T-helper 2 cell (primary cell): ENCODE measurements around the gene S100B.

ENCODE experiments used
- DNase-seq, 5 experiments: peaks; one replicate each; pipeline versions ENCODE4 v3.0.0 to v3.0.0-alpha.2; 2012 to 2022

The S100B gene

DNA sequence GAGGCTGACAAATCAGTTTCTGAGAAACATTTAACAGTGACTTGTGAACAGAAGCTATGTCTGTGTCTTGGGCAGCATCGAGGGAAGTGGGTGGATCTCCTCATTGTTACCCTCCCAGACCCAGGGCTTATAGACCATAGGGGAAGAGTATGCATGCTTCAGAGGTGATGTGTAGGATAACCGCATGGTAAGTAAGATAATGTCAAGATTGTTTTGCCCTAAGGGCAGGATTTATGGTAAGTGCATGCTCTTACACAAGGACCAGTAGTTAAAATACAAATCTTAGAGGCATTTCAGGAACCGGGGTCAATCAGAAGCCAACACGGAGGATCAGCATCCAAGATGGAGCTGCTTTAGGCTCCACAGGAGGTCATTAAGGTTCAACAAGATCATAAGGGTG, 22.8 kb upstream of the S100B start:
- no peak for DNase-seq

DNA sequence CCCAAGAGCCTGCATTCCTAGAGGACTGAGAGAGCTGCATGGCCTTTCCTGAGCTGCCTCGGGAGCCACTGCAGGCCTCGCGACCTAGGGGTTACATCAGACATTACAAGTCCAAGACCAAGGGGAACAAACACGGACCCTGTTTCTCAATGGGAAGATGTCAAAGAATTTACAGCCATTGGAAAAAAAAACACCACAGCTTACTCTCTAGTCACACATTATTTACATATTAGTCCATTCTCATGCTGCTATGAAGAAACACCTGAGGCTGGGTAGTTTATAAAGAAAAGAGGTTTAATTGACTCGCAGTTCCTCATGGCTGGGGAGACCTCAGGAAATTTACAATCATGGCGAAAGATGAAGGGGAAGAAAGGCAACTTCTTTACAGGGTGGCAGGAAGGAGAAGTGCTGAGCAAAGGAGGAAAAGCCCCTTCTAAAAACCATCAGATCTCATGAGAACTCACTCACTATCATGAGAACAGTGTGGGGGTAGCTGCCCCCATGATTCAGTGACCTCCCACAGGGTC, 22.2 kb upstream of the S100B start:
- DNase-seq, result no peak

DNA sequence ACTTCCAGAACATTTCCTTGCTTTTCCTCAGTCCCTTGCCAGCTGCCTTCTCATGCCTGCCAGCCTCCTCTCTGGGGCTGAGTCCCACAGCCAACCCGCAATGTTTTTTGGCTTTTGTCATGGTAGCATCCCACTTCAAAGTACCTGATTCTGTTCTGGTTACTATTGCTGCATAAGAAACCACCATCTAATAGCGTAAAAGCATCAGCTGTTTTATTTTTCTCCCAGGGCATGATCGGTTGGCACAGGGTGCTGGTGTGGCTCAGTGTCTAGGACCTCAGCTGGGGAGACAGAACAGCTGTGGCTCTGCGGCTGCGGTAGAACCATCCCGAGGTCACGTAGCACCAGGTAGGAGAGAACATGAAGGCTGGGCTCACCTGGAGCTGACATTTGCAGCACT, 21.7 kb upstream of the S100B start:
- DNase-seq, result peak in 1 of 5 experiments; percentile 50

DNA sequence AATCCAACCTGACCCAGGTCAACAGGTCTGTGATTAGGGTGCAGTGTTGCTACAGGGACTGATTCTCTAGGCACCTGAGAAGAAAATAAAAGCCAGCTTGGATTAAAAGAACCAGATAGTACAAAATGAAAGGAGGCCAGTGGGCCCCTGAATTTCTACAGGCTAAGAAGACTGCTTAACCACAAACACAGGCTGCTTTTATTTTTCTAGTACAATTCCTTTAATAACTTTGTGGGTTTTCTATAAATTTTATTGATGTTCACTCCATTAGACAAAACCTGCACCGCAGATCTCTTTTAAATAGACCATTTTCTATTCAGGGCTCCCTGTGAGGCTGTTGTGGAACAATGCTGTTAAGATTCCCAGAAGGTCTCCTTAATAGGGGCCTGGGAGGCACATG, 20.9 kb upstream of the S100B start:
- DNase-seq, result no peak

DNA sequence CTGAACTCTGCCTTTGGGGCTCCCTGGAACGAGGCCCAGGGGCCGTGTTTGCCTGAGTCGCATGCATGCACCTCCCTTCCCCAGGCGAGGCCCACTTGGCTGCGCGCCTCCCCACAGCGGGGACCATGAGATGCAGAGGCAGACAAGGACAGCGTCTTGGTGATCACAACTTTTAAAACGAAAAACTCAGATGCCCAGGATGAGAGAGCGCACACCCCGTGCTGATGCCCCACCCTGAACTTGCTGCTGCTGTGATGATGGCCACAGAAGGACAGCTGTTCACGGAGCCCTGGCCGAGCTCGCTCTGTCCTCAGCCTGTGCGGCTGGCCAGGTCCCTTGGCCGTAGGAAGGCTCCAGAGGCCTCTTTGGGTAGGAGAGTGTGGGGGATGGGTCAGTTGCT, 19.2 kb upstream of the S100B start:
- no peak for DNase-seq

DNA sequence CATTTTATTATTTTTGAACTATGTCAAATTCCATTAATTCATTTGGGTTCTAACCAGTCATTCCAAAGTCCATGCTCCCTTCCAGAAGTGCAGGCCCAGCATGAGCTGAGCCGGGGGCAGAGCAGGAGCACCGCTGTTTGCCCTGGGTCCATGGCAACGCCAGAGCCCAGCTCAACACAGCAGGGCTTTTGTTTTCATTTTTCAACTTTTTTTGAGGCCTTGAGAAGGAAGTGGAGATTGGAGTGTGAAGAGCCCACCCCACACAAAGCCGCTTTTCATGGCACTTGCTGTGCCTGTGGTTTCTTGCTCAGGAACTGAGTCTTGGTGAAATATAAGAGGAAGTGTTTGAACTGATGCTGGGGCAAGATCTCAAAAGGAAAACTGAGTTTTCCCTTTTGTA, 17.3 kb upstream of the S100B start:
- DNase-seq, result peak in 1 of 5 experiments; percentile 84

DNA sequence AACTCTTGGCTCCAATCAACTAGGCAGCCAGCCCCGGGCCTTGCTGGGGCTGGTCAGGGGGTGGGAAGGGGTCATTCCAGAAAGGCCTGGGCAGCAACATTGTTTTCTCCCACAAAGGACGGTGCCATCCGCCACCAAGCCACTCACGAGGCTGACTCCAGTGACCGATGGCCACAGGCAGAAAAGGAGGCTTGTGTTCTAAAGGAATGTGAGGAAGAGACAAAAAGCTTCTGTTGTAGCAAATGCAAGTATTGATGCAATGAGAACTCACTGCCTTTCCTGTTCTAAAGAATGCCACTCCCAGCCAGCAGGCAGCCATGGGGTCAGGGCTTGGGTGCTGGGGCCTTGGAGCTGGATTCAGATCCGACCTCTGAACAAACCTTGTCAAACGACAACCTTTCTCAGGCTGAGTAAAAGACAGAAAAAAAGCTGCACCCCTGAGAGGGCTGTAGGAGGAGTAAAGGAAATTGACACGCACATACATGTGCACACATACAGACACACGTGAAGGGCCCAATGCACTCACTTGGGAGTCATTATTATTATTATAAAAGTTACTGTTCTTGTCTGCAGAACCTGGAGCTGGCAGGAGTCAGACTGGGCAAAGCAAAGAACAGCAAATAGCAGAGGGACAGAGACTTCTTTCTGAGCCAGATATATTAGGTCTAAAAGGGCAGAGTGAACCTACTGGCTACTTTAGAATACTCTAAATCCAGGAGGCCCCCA, 16.7 kb upstream of the S100B start:
- DNase-seq, result peak in 1 of 5 experiments; percentile 20

DNA sequence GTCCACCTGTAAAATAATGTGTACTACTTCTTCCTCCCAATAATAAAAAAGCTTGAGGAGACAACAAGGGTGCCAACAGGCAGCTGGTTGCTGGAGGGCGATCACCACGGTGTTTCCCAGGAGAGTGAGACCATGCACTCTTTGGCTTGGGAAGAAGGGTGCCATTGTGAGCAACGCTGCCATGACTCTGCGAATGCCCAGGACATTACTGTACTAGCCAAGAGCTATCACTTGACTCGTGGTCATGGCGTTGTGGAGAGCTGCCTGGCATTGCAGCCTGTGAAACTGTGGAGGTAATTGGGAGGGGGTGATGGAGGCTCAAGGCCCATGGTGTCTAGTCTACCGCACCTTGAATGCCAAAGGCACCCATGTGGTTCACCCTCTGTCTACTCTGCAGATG, 16.0 kb upstream of the S100B start:
- no peak for DNase-seq

DNA sequence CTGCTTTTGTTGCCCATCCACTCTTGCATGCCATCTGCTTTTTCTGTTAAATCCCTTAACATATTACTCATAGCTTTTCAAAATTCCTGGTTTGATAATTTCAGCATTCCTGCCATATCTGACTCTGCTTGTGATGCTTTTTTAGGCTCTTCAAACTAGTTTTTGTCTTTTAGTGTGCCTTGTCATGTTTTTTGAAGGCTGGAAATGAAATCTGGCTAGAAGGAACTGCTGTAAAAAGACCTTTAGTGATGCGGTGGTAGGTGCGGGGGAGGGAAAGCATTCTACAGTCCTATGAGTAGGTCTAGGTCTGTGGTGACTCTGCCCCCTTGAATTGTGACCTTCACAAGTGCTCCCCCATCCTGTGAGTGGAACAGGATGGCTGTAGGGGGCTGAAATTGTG, 15.0 kb upstream of the S100B start:
- DNase-seq, result no peak

DNA sequence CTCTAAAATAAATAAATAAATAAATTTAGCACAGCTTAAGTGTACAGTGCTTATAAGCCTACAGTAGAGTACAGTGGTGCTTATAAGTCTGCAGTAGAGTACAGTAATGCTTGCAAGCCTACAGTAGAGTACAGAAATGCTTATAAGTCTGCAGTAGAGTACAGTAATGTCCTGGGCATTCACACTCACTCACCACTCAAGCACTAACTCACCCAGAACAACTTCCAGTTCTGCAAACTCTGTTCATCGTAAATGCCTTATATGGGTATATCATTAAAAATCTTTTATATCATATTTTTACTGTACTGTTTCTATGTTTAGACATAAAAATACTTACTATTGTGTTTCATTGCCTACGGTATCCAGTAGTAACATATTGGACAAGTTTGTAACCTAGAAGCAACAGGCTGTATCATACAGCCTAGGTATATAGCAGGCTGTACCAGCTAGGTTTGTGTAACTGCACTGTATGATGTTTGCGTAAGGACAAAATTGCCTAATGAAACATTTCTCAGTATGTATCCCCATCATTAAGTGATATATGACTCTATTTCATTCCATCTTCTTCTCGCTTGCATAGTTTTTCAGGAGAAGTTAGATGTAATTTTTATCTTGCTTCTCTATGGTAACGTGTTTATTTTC, 14.0 kb upstream of the S100B start:
- DNase-seq, result no peak

DNA sequence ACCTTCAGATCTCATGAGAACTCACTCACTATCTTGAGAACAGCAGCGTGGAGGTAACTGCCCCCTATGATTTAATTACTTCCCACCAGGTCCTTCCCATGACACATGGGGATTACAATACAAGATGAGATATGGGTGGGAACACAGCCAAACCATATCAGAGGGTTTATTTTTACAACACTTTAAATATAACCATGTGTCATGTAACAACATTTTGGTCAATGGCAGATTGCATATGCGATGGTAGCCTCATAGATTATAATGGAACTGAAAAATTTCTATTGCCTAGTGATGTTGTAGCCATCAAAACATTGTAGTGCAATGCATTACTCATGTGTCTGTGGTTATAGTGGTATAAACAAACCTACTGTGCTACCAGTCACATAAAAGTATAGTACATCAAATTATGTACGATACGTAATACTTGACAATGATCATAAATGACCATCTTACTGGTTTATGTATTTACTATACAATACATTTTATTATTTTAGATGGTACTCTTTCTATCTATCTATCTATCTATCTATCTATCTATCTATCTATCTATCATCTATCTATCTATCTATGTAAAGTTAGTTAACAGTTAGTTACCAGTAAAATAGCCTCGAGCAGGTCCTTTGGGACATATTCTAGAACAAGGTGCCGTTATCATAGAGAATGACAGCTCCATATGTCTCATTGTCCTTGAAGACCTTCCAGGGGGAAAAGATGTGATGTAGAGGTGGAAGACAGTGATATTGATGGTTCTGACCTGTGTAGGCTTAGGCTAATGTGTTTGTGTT, 12.6 kb upstream of the S100B start:
- DNase-seq, result no peak

DNA sequence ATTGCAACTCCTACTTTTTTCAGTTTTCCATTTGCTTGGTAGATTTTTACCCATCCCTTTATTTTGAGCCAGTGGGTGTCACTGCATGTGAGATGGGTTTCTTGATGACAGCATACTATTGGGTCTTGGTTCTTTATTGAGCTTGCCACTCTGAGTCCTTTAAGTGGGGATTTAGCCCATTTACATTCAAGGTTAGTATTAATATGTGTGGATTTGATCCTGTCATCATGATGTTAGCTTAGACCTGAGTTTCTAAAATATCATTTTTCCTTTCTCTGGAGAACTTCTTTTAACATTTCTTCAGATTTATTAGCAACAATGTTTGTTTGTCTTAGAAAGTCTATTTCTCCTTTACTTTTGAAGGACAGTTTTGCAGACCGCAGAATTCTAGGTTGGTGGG, 11.8 kb upstream of the S100B start:
- DNase-seq, result no peak

DNA sequence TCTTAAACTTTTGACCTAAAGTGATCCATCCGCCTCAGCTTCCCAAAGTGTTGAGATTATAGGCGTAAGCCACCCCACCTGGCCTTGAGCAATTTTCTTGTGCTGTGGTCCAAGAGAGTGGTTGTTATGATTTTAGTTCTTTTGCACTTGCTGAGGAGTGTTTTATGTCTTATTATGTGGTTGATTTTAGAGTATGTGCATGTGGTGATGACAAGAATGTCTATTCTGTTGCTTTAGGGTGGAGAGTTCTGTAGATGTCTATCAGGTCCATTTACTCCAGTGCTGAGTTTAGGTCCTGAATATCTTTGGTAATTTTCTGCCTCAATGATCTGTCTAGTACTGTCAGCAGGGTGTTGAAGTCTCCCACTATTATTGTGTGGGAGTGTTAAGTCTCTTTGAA, 11.2 kb upstream of the S100B start:
- DNase-seq, result no peak

DNA sequence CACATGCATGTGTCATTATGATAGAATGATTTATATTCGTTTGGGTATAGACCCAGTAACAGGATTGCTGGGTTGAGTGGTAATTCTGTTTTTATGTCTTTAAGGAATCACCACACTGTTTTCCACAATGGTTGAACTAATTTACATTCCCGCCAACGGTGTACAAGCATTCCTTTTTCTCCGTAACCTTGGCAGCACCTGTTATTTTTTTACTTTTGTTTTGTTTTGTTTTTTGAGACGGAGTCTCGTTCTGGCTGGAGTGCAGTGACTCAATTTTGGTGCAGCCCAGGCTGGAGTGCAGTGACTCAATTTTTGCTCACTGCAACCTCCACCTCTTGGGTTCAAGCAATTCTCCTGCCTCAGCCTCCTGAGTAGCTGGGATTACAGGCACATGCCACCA, 8.5 kb upstream of the S100B start:
- DNase-seq, result no peak

DNA sequence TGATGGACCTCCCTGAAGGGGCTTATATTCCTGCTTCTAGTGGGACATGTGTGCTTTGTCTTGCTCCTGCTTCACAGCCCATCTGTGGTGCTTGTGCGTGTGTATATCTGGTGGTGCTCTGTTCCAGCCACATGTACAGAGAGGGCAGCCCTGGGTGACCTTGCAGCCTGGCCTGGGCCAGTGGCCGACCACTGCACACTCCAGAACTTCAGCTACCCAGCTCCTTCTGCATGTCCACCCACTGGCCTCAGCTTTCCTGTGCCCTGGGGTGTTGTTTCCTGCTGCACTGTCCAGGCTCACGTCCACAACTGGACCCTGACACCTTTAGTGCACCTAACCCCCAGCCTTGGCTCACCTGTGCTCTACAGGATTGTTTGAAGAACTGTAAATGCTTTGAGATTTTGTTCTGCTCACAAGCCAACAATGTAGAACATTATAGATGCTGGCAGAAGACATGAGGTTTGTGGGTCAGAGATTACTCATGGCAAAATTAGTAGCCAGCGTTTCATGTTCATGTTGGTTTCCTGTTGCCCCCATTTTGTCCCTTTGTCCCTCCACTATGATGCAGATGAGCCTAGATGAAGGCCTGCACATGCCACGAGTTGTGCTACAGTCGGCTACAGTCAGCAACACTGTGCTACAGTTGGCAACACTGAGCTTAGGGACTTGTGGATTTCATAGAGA, 5.3 kb upstream of the S100B start:
- DNase-seq, result no peak

DNA sequence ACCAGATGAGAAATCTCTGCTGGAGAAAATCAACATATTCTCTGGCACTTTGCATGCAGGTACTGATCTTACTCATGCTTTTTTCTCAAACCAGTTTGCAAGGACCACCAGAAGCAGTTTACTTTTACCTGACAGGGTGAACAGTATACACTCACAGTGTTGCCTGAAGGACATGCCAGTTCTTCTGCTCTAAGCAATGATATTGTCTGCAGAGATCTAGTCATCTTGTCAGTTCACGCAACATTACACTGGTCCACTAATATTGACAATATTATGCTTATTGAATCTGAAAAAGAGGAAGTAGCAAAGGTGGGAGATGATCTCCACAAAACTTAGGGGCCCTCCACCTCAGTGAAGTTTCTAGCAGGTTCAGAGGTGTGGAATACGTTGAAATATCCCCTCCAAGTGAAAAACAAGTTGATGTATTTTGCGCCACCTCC, 3.8 kb upstream of the S100B start:
- no peak for DNase-seq

DNA sequence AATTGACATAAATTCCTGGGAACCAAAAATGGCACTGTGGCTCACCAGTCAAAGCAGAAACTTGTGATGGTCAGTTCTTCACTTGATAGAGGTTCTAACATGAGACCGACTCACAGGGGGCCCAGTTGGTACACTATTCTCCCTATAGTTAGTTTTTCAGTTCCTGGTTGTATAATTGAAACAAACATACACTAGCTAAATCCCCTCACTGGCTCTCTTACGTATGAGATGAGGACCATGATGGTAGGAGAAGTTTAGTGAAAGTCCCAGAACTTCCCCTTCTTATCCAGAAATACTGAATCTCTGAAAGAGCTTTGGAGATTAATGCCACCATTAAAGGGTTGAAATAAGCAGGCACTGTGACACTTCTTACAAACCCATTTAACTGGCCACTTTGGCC, 2.8 kb upstream of the S100B start:
- no peak for DNase-seq

DNA sequence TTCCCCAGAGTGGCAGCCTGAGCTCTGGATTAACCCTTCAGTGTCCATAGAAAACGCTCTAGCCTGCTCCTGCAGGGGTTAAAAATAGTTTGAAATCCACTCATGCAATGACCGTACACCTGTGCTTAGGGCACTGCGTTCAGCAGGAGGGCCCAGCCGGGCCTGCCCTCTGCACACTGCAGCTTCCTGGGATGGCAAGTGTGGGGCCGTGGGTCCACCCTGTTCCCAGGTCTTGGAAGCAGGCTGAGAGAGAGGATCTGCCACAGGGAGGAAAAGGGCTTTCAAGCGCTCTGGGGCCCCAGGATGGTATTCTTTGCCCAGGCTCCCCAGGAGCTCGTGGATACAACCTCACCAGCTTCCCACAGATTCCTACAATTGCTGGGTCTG, 1.5 kb upstream of the S100B start:
- no peak for DNase-seq

DNA sequence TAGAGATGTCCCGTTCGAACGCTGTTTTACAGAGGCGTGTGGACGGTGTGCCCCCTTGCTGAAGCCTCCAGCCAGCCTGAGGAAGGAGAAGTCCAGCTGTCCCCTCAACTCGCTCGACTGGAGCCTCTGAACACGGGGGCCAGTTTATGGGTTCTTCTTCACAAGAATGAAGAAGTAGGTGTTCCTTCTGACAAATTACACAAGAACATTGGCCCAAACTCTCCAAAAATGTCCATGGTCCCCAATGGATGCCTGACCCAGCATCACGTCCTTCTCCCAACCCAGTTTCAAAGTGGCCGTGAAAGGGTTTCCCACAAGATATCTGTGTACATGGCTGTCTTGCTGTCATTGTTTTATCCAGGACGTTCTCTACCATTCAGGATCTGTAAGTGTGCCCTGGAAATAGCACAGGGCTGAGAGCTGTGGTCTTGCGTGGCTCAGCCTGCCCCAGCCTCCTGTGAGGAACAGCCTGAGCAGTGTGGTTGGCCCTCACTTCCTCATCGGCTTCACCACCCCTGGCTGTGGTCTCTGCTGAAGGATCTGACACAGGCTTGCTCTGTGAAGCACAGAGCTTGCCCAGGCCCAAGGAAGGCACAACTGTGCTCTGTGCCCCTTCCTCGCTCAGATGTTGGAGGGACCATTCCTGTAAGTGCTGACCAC, 1.0 kb upstream of the S100B start:
- DNase-seq, result peak in 2 of 5 experiments; percentile 51 to 80

DNA sequence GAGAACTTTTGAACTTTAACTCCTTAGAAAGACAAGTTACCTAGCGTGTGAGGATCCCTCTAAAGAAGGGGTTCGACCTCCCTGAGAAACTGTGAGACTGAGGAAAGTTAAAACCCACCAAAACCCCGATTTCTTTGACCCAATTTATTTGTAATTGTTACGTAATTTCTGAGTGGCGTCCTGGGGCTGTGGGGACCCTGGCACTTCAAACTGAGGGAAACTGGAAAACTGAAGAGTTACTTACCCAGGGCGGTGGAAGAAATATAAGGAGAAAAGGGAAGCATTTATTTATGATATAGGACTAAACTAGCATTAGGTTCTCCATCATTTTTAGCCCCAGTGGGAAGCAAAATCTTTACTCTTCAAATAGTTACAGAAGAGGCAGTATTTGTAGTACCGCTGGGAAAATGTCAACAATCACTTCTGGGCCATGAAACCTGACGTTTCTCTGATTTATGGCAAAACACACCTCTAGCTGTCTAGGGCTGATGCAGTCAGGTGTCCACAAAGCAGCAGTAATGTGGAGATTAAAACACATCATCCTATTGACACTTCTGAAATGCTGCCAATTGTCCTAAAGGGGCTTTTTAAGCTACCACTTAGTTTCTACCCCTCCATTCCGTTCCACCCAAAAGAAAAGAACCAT, 430 bp downstream of the S100B start:
- DNase-seq, result no peak

DNA sequence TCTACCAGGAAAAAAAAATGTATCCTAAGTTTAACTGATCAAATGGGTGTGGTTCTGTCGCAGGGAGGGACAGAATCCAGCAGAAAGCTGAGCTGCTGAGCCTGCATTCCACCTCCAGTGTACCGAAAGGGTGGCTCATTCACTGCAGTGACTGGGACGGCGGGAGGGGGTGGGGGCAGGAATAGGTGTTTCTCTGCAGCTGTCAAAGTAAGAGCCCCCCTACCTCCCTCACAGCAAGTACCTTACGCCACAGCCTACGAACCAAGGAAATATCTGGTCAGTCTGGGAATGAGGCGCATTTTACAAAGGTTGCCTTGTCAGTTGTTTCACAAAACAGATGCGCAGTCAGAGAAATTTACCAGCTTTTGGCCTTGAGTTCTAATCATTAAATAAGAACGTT, 1.7 kb downstream of the S100B start:
- no peak for DNase-seq

DNA sequence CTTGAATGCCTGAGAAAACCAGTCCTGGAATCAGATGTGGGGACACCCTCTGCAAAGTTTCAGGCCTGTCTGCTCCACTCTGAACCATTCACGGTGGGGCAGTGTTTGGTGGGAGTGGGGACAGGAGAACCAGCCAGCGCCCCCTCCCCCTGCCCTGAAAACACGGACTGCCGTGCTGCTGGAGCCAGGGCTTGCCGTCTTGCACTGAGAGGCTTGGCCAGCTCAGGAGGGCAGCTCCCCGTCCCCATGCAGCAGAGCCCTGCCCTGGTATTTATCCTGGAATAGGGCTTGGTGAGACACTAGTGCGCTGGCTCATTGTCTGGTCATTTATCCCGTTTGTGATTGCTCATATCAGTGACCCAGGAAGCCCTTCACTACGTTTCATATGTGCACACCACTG, 3.9 kb downstream of the S100B start:
- DNase-seq, result no peak
